Activated naive CD4-positive, alpha-beta T cell treated with anti-CD3 and anti-CD28 coated beads, Interleukin-2, amount 50 U/mL, for 72 hours (primary cell): ENCODE measurements around the gene SHB. TPM values are rescaled to one million over a fixed set of nuclear protein-coding genes. Genes with fewer than 3 reads are reported as not detected.
A peak's percentile ranks its signal among the peaks of the same experiment; 100 is the strongest.

ENCODE experiments used
- ATAC-seq, 2 donors: fragments of 150-1000 bp; cut with Tn5 transposase; 2 replicates each; pipeline ENCODE4 v1.10.0; 2021; ENCODE audit warnings: mild to moderate bottlenecking in 2 of 2, moderate library complexity in 2 of 2
- DNase-seq, 2 donors: peaks; one replicate each; pipeline ENCODE4 v3.0.0; 2021 to 2022; ENCODE audit warnings: low spot score in 2 of 2
- H3K27ac Mint-ChIP-seq, 2 donors: one replicate each; pipeline ENCODE4 v1.8.0; 2022; ENCODE audit warnings: mild to moderate bottlenecking in 2 of 2, mixed read lengths in 2 of 2
- H3K36me3 Mint-ChIP-seq, 2 donors: one replicate each; pipeline ENCODE4 v1.8.0; 2022; ENCODE audit warnings: mixed read lengths in 2 of 2
- H3K9me3 Mint-ChIP-seq, 2 donors: one replicate each; pipeline ENCODE4 v1.8.0; 2022; ENCODE audit warnings: mixed read lengths in 2 of 2
- total RNA-seq, 2 donors: library from RNA; stranded (reverse); gene quantifications; one replicate each; pipeline ENCODE4 v1.2.3, GENCODE V29; 2022

The SHB gene
- total RNA-seq, 2 donors from 2014 or later, result 0.34 to 1.7 TPM

DNA sequence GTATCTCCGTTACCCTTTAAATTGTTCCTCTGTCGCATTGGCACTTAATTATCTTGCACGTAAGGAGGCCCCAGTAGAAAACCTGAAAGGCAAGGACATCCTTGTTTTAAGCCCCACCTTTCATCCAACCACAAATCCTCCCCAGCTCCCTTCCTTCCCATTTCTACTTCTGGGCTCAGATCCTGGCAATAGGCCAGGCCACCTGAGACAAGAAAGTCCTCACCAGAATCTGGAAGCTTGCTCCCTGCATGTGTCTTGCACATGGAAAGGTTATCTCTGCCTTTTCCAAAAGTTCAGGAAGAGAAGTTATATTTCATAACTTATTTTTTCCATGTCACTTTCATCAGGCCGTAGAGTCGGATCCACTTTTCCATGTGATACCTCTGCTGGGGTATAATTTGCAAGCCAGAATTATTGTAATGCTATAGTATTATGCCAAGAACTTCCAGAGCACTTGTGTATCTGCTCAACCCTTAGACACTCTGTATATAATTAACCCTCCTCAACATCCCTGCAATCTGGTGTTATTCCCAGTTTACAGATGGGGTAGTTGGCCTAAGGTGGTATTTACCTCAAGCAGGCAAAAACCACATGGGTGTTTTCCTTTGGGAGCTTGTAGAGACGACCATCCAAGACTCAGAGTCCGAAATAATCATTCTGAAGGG is 2.6 kb upstream of the SHB start:
- no peaks in the 10 kb centered on the region for H3K9me3 Mint-ChIP-seq
- no peak overlapping the region for H3K27ac Mint-ChIP-seq
- ATAC-seq (no peak), DNase-seq (no peak)
- H3K36me3 Mint-ChIP-seq, result peaks cover 0 to 7% of the 10 kb centered on the region in 2 donors

DNA sequence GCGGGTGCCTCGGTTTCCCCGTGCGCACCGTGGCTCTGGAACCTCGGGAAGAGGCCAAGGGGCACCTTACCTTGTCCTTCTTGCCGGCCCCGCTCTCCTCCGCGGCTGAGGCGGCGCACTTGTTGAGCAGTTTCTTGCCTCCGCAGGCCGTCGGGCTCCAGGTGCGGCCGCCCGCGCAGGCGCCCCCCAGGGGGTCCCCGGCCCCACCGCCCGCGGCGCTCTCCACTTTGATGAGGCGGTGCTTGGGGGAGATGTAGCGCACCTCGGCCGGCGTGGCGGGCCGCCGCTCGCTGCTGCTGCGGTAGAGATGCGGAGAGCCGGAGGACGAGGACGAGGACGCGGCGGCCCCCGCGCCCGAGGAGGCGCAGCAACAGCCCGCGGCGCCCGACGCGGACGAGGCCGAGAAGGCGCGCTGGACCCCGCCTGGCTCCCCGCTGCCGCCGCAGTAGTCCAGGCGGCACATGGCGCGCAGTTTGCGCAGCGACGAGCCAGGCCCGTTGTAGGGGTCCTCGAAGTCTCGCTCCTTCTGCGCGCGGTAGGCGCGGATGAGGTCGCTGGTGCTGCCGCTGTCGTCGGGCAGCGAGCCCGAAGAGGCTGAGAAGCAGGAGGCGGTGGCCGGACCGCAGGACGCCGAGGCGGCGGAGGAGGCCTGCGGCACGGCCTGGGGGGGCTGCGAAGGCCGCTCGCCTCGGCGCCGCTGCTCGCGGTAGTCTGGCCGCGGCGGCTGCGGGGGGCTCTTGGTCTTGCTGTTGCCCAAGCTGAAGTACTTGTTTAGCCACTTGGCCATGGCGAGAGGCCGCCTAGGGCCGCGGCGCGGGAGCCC is 957 bp downstream of the SHB start:
- H3K9me3 Mint-ChIP-seq, result no peaks in the 10 kb centered on the region
- ATAC-seq, result no peak
- peak in 1 of 2 donors; percentile 11 for DNase-seq
- no peak overlapping the region for H3K27ac Mint-ChIP-seq
- H3K36me3 Mint-ChIP-seq, result no peaks in the 10 kb centered on the region

DNA sequence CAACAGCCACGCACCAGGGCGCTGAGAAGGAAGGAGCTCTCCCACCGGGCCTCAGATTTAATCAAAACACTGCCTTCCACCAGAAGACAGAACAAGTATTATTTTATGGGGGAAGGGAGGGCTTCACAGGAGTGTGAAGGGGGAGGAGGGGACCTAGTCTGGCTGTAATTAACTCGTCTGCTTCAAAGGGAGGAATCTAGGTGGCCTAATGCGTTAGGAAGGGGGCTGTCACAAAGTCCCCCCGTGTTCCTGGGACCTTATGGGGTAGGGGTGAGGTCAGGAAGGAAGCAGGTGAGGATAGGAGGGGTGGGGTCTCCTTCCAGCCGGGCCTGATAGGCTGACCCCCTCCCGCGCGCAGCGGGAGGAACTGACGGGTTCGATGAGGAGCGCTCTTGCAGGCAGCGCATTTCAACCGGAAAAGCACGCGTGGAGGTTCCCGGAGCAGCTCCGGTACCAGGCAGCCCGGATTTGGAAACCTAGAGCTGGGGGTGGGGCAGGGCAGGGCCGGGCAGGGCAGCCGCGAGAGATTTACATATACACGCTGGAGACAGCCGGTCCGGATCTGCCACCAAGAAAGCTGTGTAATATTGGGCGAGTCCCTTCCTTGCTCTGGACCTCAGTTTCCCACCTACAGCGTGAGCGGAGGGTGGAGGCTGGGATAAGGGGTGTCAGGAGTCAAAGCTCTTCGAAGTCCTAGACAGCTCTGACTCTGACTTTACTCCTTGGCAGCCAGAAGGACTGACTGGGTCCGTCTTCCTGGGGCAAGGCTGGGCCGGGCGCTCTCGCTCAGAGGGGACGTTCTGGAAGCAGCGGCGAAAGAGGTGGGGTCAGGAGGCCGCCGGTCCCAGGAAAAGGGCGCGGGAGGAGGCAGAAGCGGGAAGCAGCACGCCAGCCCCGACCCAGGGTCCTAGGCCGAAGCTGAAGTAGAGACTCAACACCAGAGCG is 1.8 kb downstream of the SHB start:
- H3K36me3 Mint-ChIP-seq, result no peaks in the 10 kb centered on the region
- H3K9me3 Mint-ChIP-seq, result no peaks in the 10 kb centered on the region
- peak overlapping the region in 1 of 2 donors; percentile 72 for H3K27ac Mint-ChIP-seq
- DNase-seq, result peak in 1 of 2 donors; percentile 14
- no peak for ATAC-seq

DNA sequence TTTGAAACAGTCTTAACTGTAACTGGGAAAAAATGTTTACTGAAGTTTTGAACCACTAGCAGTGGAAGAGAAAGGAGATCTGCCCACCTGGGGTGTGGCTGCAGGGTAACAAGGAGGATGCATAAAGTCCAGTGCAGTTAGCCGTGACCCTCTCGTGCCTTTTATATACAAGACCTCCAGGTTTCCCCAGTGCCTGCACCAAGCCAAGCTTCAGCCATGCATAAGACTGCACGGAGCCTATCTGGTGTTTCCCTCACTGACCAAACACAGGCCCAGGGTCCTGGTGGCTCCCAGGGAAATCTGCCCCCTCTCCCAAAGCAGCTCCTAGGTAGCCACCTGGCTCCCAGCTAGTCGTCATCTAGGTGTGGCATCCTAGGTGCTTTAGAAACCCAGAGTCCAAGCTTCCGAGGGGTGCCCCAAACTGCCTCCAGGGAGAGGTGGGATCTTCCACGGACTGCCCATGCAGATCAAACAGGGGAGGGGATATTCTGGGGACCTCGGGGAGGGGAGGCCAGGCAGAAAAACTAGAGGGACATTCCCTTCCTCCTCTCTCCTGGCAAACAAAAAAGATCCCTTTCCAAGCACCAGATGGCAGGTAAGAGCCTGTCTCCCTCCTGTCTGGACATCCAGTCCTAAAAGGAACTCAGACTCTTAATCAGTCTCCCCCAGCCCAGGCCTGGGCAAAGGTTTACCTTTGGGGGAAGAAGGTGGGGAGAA is 2.7 kb downstream of the SHB start:
- H3K9me3 Mint-ChIP-seq, result no peaks in the 10 kb centered on the region

DNA sequence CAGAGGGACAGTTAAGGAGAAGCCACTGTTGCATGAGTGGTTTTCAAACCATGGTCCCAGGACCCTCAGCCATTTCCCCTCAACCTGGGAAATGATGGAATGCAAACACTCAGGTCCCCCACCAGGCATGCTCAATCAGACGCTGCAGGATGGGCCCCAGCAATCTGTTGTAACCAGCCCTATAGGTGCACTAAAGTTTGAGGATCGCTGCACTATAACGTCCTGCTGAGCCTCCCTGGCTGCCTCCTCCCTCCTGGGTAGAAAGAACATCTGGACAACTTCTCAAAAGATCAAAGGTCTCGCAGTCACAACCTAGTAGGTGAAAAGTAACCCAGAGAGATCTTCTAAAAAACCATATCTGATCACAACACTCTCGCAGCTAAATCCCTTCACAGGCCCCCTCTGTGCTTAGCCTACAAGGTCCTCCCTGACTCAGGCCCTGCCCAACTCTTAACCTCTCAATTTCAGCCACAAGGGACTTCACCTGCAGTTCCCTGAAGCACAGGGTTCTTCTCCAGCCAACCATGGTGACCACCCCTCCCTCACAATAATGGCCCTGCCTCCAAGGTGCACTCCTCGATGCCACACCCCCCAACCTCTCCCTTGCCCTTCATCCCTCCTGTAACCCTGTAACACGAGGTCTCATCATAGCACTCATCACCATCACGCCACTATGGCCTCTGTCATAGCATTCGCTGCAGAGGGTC is 3.5 kb downstream of the SHB start:
- DNase-seq, result no peak
- H3K9me3 Mint-ChIP-seq, result no peaks in the 10 kb centered on the region
- H3K36me3 Mint-ChIP-seq, result no peaks in the 10 kb centered on the region

More for the DNA sequence above, 2.7 kb downstream of the SHB start:
- ATAC-seq, result no peak
- Mint-ChIP-seq H3K27ac (no peak overlapping the region), H3K36me3 (no peaks in the 10 kb centered on the region)
- no peak for DNase-seq

DNA sequence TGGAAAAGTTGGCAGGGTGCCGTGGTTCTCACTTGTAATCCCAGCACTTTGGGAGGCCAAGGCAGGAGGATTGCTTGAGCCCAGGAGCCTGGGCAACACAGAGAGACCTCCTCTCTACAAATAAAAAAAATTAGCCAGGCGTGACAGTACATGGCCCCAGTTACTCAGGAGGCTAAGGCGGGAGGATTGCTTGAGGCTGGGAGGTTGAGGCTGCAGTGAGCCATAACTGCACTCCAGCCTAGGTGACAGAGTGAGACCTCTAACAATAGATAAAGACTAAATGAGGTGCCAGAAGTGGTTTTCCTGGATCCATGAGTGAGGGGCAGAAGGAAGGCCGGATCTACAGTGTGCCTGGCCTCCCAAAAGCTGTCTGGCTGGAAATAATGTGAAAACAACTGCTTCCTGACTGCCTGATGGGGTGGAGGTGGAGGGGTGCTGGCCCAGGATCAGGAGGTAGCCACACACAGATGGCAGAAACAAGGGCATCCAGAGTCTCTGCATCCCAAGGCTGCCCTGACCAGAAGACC is 4.1 kb downstream of the SHB start:
- Mint-ChIP-seq H3K27ac (no peak overlapping the region), H3K9me3 (no peaks in the 10 kb centered on the region), H3K36me3 (no peaks in the 10 kb centered on the region)
- DNase-seq, result no peak
- ATAC-seq, result no peak

More for the DNA sequence above, 3.5 kb downstream of the SHB start:
- ATAC-seq, result no peak
- no peak overlapping the region for H3K27ac Mint-ChIP-seq

DNA sequence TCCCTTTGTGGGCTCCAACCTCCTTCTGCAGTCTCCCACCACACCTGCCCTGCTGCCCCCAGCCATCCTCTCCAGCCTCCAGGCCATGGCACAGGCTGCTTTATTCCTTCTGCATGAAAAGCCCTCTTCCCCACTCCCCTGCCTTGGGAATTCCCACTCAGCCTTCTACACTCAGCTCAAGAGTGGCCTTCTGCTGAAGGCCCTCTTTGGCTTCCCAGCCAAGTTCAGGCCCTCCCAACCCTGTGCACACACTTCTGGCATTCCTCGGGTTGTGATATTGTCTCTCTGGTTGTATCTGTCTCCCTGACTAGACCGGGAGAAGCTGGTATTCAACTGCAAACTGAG is 5.7 kb downstream of the SHB start:
- no peak for ATAC-seq
- H3K9me3 Mint-ChIP-seq, result no peaks in the 10 kb centered on the region
- H3K36me3 Mint-ChIP-seq, result no peaks in the 10 kb centered on the region
- H3K27ac Mint-ChIP-seq, result peak overlapping the region in 1 of 2 donors; percentile 63
- no peak for DNase-seq

DNA sequence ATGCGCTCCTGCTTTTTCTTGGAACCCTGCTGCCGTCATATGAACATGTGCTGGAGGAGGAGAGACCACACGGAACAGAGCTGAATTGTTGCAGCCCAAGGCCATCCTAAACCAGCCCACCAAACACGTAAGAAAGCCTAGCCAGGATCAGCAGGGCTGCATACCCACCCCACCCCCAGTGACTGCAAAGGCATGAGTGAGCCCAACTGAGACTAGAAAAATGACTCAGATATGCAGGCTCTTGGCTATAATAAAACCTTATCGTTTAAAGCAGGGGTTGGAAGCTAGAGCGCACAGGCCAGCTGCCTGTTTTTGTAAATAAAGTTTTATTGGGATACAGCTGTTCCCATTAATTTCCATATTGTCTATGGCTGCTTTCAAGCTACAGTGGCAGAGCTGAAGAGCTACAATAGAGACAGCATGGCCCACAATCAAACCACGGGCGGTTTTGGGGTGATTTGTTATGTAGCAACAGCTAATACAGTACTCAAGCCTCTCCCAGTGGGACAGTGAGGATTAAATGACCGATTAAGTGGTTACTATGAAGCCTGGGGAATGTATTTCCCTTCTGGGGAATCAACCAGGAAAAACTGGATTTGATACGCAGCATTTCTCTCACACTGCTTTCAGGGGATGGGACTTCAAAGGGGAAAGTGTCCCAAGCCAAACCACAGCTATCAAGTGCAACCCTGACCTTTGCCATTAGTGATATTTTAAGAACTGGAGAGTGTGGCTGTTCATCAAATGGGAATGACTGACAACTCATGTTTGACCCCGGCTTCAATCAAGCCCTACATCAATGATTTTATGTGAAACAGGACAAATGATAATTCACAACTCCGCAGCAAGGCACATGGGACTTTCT is 6.3 kb downstream of the SHB start:
- H3K9me3 Mint-ChIP-seq, result no peaks in the 10 kb centered on the region
- no peak for ATAC-seq
- DNase-seq, result no peak
- H3K36me3 Mint-ChIP-seq, result no peaks in the 10 kb centered on the region
- H3K27ac Mint-ChIP-seq, result no peak overlapping the region

DNA sequence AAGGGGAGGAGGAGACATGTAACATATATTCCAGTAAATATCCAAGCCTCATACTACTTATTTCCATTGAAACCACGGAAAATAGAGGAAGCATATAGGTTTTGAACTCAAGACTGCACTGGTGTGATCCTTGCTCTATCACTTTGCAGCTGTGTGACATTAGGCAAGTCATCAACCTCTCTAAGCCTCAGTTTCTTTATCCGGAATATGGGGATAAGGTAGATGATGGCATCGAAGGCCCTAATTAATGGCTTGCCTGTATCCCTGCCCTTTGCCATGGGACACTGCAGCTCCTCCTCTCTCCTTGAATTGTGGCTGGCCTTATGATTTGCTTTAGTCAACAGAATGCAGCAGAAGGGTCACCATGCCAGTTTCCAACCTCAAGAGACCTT is 6.9 kb downstream of the SHB start:
- no peak for DNase-seq
- no peaks in the 10 kb centered on the region for H3K9me3 Mint-ChIP-seq
- no peak for ATAC-seq

DNA sequence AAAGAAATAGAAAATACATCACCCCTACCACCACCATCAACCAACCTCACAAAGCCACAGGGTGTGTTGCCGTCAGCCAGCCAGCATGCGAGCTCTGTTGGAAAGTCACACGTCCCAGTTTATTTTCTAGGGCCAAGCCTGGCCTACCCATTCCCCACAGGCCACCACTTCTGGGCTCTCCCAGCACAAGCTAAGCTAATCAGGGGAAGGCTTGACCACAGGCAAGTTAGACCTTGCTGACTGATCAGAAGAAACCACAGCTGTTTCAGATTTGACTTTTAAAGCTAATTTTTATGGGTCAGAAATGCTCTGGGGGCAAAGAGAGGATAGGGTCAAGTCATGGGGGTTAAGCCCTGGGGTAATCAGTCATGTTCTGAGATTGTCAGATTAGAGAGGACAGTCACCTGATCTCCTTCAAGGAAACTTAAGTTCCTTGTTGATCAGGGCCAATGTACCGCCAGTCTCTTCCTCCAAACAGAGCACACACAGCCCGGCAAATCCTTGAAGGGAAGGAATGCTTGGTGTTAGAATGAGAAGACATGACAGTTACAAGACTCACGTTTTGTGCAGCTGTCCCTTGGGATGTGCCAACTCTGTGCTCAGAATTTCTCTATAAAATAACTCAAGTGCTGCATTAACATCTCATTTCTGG is 7.6 kb downstream of the SHB start:
- no peaks in the 10 kb centered on the region for H3K36me3 Mint-ChIP-seq
- H3K9me3 Mint-ChIP-seq, result no peaks in the 10 kb centered on the region
- ATAC-seq (peak in 1 of 2 donors; percentile 26), DNase-seq (no peak)
- no peak overlapping the region for H3K27ac Mint-ChIP-seq

More for the DNA sequence above, 6.9 kb downstream of the SHB start:
- no peaks in the 10 kb centered on the region for H3K36me3 Mint-ChIP-seq
- H3K27ac Mint-ChIP-seq, result no peak overlapping the region

DNA sequence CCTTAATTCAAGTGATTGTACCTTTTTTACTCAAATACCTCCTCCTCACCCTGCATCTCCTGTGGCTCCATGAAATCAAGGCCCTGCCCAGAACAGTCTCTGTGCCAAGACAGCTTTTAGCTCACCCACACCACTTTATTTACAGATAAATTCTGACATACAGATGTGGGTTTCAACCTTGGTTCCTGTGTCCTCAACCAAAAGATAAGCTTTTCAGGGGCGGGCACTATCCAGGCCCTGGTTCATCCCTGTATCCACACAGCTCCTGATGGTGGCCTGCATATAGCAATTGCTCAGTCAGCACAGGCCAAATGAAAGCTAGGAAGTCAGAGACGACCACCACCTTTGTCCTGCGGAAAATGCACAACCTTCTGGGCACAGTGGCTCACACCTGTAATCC is 8.3 kb downstream of the SHB start:
- no peaks in the 10 kb centered on the region for H3K36me3 Mint-ChIP-seq
- no peaks in the 10 kb centered on the region for H3K9me3 Mint-ChIP-seq
- no peak overlapping the region for H3K27ac Mint-ChIP-seq
- no peak for ATAC-seq
- no peak for DNase-seq

DNA sequence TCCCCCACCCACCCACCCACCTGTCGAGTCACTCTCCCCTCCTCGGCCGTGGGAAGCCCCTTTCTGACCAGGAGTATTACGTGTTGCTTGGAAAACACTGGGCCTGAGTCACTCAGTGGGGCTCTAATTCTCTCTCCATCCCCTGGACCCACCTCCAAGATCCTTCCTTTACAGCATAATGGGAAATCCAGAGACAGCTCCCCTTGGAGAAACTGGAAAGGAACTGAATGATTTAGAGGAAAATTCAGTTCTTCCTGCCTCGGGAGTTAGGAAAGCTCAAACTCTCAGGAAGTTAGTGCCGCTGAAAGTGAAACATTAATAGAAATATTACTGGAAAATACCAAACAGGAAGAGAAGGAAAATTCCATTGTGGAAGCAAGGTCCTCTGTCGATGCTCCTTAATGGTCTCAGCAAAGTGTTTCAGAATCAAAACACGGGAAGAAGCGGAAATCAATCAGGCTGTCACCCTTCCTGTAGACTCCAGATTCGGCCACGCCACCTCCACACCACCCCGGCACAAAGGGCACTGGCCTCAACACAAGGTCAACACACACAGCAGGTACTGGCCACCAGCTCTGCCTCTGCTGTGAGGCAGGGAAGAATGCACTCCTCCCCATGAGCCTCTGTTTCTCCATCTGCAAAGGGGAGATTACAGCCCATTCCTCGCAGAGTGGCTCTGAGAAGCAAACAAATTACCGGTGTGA is 9.6 kb downstream of the SHB start:
- Mint-ChIP-seq H3K9me3 (no peaks in the 10 kb centered on the region), H3K36me3 (no peaks in the 10 kb centered on the region), H3K27ac (no peak overlapping the region)
- DNase-seq (no peak), ATAC-seq (no peak)

DNA sequence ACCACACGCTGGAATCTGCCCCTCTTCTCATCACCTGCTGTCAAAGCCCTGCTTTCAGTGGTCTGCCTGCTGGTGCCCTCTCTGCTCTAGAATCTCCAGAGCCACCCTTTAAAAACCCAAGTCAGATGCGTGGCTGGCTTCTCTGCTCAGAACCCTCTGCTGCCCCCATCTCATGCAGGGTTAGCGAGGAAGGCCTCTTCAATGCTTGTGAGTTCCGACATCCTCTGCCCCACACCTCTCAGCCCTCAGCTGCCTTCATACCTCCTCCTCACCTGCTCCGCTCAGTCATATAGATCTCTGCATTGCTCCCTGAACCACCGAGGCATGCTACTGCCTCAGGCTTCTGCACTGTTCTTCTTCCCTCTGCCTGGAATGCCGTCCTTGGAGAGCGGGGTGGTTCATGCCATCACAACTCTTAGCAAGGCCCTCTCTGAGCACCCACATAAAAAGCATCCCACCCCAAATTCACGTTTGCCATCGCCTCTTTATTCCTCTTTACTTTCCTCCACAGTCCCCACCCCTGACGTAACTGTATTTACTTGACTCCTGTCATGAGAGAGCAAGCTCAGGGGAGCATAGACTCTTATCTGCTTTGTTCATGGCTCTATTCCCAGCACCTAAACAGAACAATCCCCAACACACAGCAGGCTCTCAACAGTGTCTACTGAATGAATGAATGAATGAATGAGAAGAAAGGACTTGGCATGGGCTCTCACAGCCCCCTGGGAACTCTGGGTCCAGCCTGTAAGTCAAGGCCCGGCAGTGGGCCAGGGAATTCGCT is 10.4 kb downstream of the SHB start:
- ATAC-seq, result no peak
- Mint-ChIP-seq H3K36me3 (no peaks in the 10 kb centered on the region), H3K27ac (peak overlapping the region; percentile 4 to 26), H3K9me3 (no peaks in the 10 kb centered on the region)
- no peak for DNase-seq
